ENCODE data around the gene THEM4. TPM values are rescaled to one million over a fixed set of nuclear protein-coding genes. Genes with fewer than 3 reads are reported as not detected.
"Not testable (repeated sequence)": the region's sequence is repeated elsewhere in the genome, so short reads cannot be mapped to it uniquely, and the experiment has no call there.

THEM4 gene
- total RNA-seq, 2 experiments from 2014 or later, result 7.2 to 21.5 TPM

- DNase-seq (ENCODE audit: low spot score), result no peak
- TF ChIP-seq EZH2phosphoT487 (IDR thresholded peaks at IDR 0.05; ENCODE audit: borderline replicate concordance, low read depth, low read length) (no peak), CTCF (conservative IDR thresholded peaks at IDR 0.05; ENCODE audit: low read length) (no peak)
- Histone ChIP-seq H3K27ac (ENCODE audit: low read depth, low read length, poor library complexity, severe bottlenecking) (no peak overlapping the region), H3K9me2 (ENCODE audit: insufficient read depth, low read length) (no peaks in the 10 kb centered on the region), H3K9me3 (ENCODE audit: low read length) (no peaks in the 10 kb centered on the region), H3K4me2 (ENCODE audit: low read length) (no peak overlapping the region), H4K20me1 (ENCODE audit: insufficient read depth, low read length) (no peaks in the 10 kb centered on the region), H3K4me3 (ENCODE audit: low read depth, low read length, poor library complexity, severe bottlenecking) (no peak overlapping the region), H3K79me2 (ENCODE audit: insufficient read depth, low read depth, low read length) (no peaks in the 10 kb centered on the region), H3K4me1 (ENCODE audit: insufficient read depth, low read length, poor library complexity, severe bottlenecking) (peaks cover 4% of the 10 kb centered on the region), H2AFZ (ENCODE audit: low read length) (no peak overlapping the region), H3K36me3 (ENCODE audit: insufficient read depth, low read length) (no peaks in the 10 kb centered on the region; the same call in 1 of the 2 replicates)
- ChIA-PET POLR2A (no interaction called here), CTCF (ENCODE audit: unreplicated experiment) (no interaction called here)
- no TSS peak for BruUV-seq (replicated peaks)
- intact Hi-C loops (cut with micrococcal nuclease; ENCODE audit: unreplicated experiment), result no loop called here
These were observed 22.3 kb downstream of the THEM4 start for GRCh38 chr1:151887028-151887427.

- ChIA-PET CTCF (ENCODE audit: unreplicated experiment) (no interaction called here), POLR2A (no interaction called here)
- DNase-seq (ENCODE audit: low spot score), result no peak
- BruUV-seq (replicated peaks), result no TSS peak
- Histone ChIP-seq H4K20me1 (ENCODE audit: insufficient read depth, low read length) (no peaks in the 10 kb centered on the region), H3K9me2 (ENCODE audit: insufficient read depth, low read length) (no peaks in the 10 kb centered on the region), H3K4me3 (ENCODE audit: low read depth, low read length, poor library complexity, severe bottlenecking) (no peak overlapping the region), H3K27ac (ENCODE audit: low read depth, low read length, poor library complexity, severe bottlenecking) (no peak overlapping the region), H3K9me3 (ENCODE audit: low read length) (no peaks in the 10 kb centered on the region), H3K4me2 (ENCODE audit: low read length) (no peak overlapping the region), H3K36me3 (ENCODE audit: insufficient read depth, low read length) (no peaks in the 10 kb centered on the region), H2AFZ (ENCODE audit: low read length) (no peak overlapping the region), H3K4me1 (ENCODE audit: insufficient read depth, low read length, poor library complexity, severe bottlenecking) (peaks cover 4% of the 10 kb centered on the region), H3K79me2 (ENCODE audit: insufficient read depth, low read depth, low read length) (no peaks in the 10 kb centered on the region)
- intact Hi-C loops (cut with micrococcal nuclease; ENCODE audit: unreplicated experiment), result no loop called here
- TF ChIP-seq EZH2phosphoT487 (IDR thresholded peaks at IDR 0.05; ENCODE audit: borderline replicate concordance, low read depth, low read length) (no peak), CTCF (conservative IDR thresholded peaks at IDR 0.05; ENCODE audit: low read length) (no peak)
These were observed 23.8 kb downstream of the THEM4 start for GRCh38 chr1:151885479-151885878.

GRCh38 chr1:151884879-151885278 is 24.4 kb downstream of the THEM4 start:
- BruUV-seq (replicated peaks); H4K20me1 ChIP-seq (ENCODE audit: insufficient read depth, low read length); H3K36me3 ChIP-seq (ENCODE audit: insufficient read depth, low read length); H3K4me2 ChIP-seq (ENCODE audit: low read length); DNase-seq (ENCODE audit: low spot score); H3K79me2 ChIP-seq (ENCODE audit: insufficient read depth, low read depth, low read length); H2AFZ ChIP-seq (ENCODE audit: low read length); CTCF ChIA-PET (ENCODE audit: unreplicated experiment); intact Hi-C loops (cut with micrococcal nuclease; ENCODE audit: unreplicated experiment); H3K4me1 ChIP-seq (ENCODE audit: insufficient read depth, low read length, poor library complexity, severe bottlenecking); H3K27ac ChIP-seq (ENCODE audit: low read depth, low read length, poor library complexity, severe bottlenecking); H3K9me2 ChIP-seq (ENCODE audit: insufficient read depth, low read length); H3K9me3 ChIP-seq (ENCODE audit: low read length); H3K4me3 ChIP-seq (ENCODE audit: low read depth, low read length, poor library complexity, severe bottlenecking): not testable (repeated sequence)
- POLR2A ChIA-PET, result interaction anchor here (0.7 kb wide), 1 partner anchor 296 kb away, joined by 4 read pairs; no protein-coding TSS in a partner anchor

- H3K4me2 ChIP-seq (ENCODE audit: low read length); intact Hi-C loops (cut with micrococcal nuclease; ENCODE audit: unreplicated experiment); DNase-seq (ENCODE audit: low spot score); H4K20me1 ChIP-seq (ENCODE audit: insufficient read depth, low read length); H3K4me1 ChIP-seq (ENCODE audit: insufficient read depth, low read length, poor library complexity, severe bottlenecking); H3K79me2 ChIP-seq (ENCODE audit: insufficient read depth, low read depth, low read length); H2AFZ ChIP-seq (ENCODE audit: low read length); H3K27ac ChIP-seq (ENCODE audit: low read depth, low read length, poor library complexity, severe bottlenecking); BruUV-seq (replicated peaks); H3K9me3 ChIP-seq (ENCODE audit: low read length); H3K9me2 ChIP-seq (ENCODE audit: insufficient read depth, low read length); H3K36me3 ChIP-seq (ENCODE audit: insufficient read depth, low read length); H3K4me3 ChIP-seq (ENCODE audit: low read depth, low read length, poor library complexity, severe bottlenecking); CTCF ChIA-PET (ENCODE audit: unreplicated experiment): not testable (repeated sequence)
- POLR2A ChIA-PET, result interaction anchor here (0.6 to 0.7 kb wide), 2 partner anchors 295 to 489 kb away, joined by 3 to 4 read pairs; no protein-coding TSS in a partner anchor
These were observed 24.9 kb downstream of the THEM4 start for GRCh38 chr1:151884445-151884844.

GRCh38 chr1:151883898-151884297 is 25.4 kb downstream of the THEM4 start:
- H4K20me1 ChIP-seq (ENCODE audit: insufficient read depth, low read length); intact Hi-C loops (cut with micrococcal nuclease; ENCODE audit: unreplicated experiment); H3K4me3 ChIP-seq (ENCODE audit: low read depth, low read length, poor library complexity, severe bottlenecking); BruUV-seq (replicated peaks); CTCF ChIA-PET (ENCODE audit: unreplicated experiment); DNase-seq (ENCODE audit: low spot score); H3K9me3 ChIP-seq (ENCODE audit: low read length); H3K4me2 ChIP-seq (ENCODE audit: low read length); H3K27ac ChIP-seq (ENCODE audit: low read depth, low read length, poor library complexity, severe bottlenecking); H2AFZ ChIP-seq (ENCODE audit: low read length); H3K79me2 ChIP-seq (ENCODE audit: insufficient read depth, low read depth, low read length); H3K9me2 ChIP-seq (ENCODE audit: insufficient read depth, low read length); H3K36me3 ChIP-seq (ENCODE audit: insufficient read depth, low read length); H3K4me1 ChIP-seq (ENCODE audit: insufficient read depth, low read length, poor library complexity, severe bottlenecking): not testable (repeated sequence)
- POLR2A ChIA-PET, result interaction anchor here (0.6 kb wide), 1 partner anchor 488 kb away, joined by 3 read pairs; no protein-coding TSS in a partner anchor
